ENCODE data around the gene NAT8L. TPM values are rescaled to one million over a fixed set of nuclear protein-coding genes. Genes with fewer than 3 reads are reported as not detected.

The NAT8L gene
- total RNA-seq, 1 donor from 2014 or later: 9.4 TPM

GRCh38 chr4:2069986-2070385 is 10.9 kb downstream of the NAT8L start:
- H3K36me3 ChIP-seq (ENCODE audit: control insufficient read depth, insufficient read depth, low read length): no peaks in the 10 kb centered on the region
- no peak for DNase-seq (ENCODE audit: low read depth)
- peaks cover 28% of the 10 kb centered on the region for H3K27me3 ChIP-seq (ENCODE audit: control insufficient read depth, insufficient read depth, low read length)
- H3K4me3 ChIP-seq (ENCODE audit: low read depth, low read length): no peak overlapping the region
- TF ChIP-seq CTCF (IDR thresholded peaks at IDR 0.05; ENCODE audit: insufficient read depth, low read length, poor library complexity, severe bottlenecking): no peak

- TF ChIP-seq CTCF (IDR thresholded peaks at IDR 0.05; ENCODE audit: insufficient read depth, low read length, poor library complexity, severe bottlenecking): no peak
- H3K4me3 ChIP-seq (ENCODE audit: low read depth, low read length): no peak overlapping the region
- no peaks in the 10 kb centered on the region for H3K36me3 ChIP-seq (ENCODE audit: control insufficient read depth, insufficient read depth, low read length)
- no peak for DNase-seq (ENCODE audit: low read depth)
- peaks cover 28% of the 10 kb centered on the region for H3K27me3 ChIP-seq (ENCODE audit: control insufficient read depth, insufficient read depth, low read length)
Observed at GRCh38 chr4:2070421-2071251, 11.5 kb downstream of the NAT8L start.

- Histone ChIP-seq H3K4me3 (ENCODE audit: low read depth, low read length) (no peak overlapping the region), H3K27me3 (ENCODE audit: control insufficient read depth, insufficient read depth, low read length) (peaks cover 28% of the 10 kb centered on the region), H3K36me3 (ENCODE audit: control insufficient read depth, insufficient read depth, low read length) (no peaks in the 10 kb centered on the region)
- no peak for DNase-seq (ENCODE audit: low read depth)
- no peak for TF ChIP-seq CTCF (IDR thresholded peaks at IDR 0.05; ENCODE audit: insufficient read depth, low read length, poor library complexity, severe bottlenecking)
Observed at GRCh38 chr4:2071252-2071911, 12.3 kb downstream of the NAT8L start.

GRCh38 chr4:2071912-2072867 is 13.1 kb downstream of the NAT8L start:
- no peak for TF ChIP-seq CTCF (IDR thresholded peaks at IDR 0.05; ENCODE audit: insufficient read depth, low read length, poor library complexity, severe bottlenecking)
- Histone ChIP-seq H3K27me3 (ENCODE audit: control insufficient read depth, insufficient read depth, low read length) (peaks cover 28% of the 10 kb centered on the region), H3K4me3 (ENCODE audit: low read depth, low read length) (no peak overlapping the region), H3K36me3 (ENCODE audit: control insufficient read depth, insufficient read depth, low read length) (no peaks in the 10 kb centered on the region)
- no peak for DNase-seq (ENCODE audit: low read depth)

GRCh38 chr4:2072971-2073807 is 14.1 kb downstream of the NAT8L start:
- H3K27me3 ChIP-seq (ENCODE audit: control insufficient read depth, insufficient read depth, low read length): peaks cover 28% of the 10 kb centered on the region
- H3K4me3 ChIP-seq (ENCODE audit: low read depth, low read length): no peak overlapping the region
- TF ChIP-seq CTCF (IDR thresholded peaks at IDR 0.05; ENCODE audit: insufficient read depth, low read length, poor library complexity, severe bottlenecking): no peak
- H3K36me3 ChIP-seq (ENCODE audit: control insufficient read depth, insufficient read depth, low read length): no peaks in the 10 kb centered on the region
- DNase-seq (ENCODE audit: low read depth): no peak

All from kidney epithelial cell (primary cell).